Effector CD8-positive, alpha-beta T cell (primary cell): ENCODE measurements around the gene THSD4.

Experiments
- DNase-seq: peaks from one replicate; lab custom pipeline; 2025; lab: John Stamatoyannopoulos, UW

Gene THSD4

DNA sequence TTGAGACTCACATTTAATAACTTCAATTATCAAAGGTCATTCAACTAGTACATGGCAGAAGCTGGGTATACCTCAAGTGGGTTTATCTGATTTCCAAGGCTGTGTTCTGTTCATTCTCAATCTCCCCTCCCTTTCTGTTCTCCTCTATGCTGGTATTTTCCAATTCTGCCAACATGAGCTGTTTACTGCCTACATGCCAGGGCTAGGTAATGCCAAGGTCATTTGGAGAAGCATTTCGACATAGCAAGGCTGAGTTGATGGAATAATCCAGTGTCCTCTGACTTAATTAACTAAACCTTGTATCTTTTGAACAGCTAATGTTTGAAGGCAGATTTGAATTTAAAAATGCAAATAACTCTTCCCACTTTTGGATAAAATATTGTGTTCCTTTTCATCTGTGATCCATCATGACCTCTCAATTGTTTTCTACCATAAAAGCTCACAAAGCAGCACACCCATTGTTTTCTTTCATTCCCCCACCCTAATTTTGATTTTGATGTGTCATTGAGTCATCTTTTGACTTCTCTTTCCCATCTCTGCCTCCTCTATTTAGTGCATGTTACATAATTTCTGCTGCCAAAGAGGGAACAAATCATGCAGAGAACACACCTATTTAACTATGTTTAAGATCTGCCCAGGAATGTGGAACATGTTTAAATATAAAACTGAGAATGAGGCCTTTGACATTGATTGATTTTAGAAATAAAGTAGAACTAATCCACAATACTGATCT is 386.2 kb downstream of the THSD4 start:
- DNase-seq = no peak

DNA sequence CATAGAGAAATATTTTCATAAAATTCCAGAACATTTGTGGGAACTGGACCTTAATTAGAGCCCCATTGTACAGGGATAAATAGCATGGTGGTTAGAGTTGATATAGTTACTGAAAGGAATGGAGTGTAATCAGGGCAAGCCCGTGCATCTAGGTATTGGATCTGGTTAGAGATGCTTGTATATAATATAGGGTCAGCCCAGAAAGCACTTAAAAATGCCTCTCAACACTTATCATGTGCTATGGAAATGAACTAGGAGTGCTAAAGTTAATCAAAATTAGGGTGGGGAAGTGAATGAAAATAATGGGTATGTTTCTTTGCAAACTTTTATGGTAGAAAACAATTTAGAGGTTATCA is 386.8 kb downstream of the THSD4 start:
- no peak for DNase-seq

DNA sequence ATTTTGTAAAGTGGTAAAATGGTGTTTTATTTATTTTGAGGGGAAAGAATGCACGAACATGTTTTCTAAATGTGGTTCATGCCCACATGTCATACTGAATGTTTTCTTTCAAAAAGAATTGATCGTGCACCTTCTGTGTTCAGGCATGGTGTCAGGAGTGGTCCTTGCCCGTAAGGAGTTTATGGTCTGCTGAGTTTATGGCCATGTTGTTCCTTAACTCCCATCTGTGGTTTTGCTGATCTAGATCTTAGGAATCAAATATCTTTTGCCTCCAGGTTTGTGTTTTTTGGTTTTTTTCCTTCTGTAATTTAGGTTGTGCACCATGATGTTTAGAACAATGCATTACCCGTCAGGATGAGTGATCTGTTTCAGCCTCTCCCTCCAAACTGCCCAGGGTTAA is 390.7 kb downstream of the THSD4 start:
- DNase-seq = no peak

GRCh38 chr15:71506946-71507345 is 391.7 kb downstream of the THSD4 start:
- no peak for DNase-seq

DNA sequence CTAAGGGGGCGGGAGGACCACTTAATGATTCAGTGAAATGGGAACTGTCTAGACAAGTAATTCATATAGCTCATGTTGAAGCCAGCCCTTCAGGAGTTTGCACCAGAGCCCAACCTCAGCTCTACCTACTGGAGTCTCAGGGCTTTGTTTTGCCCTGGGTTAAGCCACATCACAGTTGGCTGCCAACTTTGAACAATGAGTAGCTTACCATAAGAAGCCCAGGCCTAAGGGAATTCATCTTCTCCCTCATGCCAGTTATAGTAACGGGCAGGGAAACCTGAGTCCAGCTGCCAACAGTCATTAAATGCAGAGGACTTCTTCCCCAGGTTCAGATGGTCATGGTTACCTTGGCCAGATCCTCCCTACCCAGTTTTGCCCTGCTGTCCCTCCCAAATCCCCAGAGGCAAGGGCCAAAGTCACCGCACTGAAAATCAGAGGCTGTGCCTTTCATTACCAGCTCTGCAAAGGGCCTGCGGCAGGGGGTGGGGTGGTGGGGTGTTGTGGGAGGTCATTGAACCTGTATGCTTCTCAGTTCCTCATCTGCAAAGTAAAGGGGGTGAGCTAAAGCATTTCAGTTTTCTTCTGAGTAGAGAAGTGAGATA is 392.9 kb downstream of the THSD4 start:
- no peak for DNase-seq

DNA sequence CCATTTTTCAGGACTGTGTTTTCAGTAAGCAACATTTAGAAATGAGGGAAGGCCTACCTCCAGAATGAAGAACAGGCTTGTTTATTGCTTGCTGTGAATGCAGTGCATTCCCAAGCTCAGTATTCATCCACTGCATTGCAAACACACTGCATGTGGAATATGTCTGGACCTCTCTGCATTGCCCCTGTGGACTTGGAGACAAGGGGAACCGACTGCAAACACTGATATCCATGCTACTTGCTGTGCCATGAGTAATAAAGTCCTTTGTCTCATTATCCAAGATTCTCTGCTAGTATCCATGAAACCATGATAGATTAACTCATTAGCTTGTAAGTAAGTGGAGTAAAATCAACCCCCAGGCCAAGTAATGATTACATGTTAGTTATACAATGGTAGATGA is 393.9 kb downstream of the THSD4 start:
- no peak for DNase-seq

- DNase-seq = no peak
Measured at GRCh38 chr15:71510763-71511162, 395.5 kb downstream of the THSD4 start.

GRCh38 chr15:71511796-71512681 is 396.8 kb downstream of the THSD4 start:
- no peak for DNase-seq

DNA sequence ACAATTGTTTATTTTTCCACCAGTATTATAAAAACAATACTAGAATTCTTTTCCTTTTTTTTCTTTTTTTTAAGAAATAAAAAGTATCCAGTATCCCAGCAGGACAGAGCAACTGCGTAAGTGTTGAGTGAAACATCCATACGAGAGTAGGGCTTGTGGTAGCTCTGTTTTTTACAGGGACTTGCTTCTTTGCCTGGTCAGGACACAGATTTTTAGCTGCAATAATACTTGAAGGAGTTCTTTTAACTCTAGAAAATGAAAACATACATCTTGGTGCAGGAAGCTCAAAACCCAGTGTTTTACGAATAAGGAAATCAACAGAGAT is 397.4 kb downstream of the THSD4 start:
- no peak for DNase-seq

DNA sequence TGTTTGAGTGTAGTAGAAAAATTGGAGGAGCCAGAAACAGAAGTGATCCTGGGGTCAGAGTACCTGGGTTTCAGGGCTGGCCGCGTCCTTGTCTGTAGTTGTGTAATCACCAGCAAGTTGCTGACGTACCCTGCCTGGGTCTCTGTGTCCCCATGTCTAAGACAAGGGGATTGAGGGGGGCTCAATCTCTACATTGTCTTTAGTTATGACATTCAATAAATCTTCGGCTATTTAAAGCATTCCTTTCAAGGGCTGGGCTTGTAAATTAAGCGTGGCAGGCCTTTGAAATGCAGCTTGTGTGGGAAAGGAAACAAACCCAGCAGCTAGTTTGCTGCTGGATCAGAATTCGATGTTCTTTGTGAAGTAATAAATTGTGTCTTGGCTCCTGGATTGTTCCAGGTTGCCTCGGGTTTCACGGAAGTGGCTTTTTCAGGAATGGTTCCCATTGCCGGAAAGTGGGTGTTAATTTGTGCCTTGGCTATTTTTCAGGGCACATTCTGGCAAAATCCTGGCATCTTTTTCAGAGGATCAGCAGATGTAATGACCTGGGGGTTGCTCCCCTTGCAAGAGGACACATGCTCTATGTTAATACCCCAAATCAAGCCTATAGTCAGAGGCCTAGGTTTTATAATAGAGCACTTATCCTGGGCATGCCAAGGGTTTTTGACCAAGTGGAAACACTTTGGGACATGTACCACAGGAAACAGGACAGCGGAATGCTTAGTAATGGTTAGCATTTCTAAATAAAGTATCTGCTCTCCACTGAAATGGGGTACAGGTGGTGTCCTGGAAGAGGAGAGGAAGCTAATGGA is 400.3 kb downstream of the THSD4 start:
- DNase-seq = no peak

- DNase-seq = no peak
Measured at GRCh38 chr15:71517751-71518150, 402.5 kb downstream of the THSD4 start.

DNA sequence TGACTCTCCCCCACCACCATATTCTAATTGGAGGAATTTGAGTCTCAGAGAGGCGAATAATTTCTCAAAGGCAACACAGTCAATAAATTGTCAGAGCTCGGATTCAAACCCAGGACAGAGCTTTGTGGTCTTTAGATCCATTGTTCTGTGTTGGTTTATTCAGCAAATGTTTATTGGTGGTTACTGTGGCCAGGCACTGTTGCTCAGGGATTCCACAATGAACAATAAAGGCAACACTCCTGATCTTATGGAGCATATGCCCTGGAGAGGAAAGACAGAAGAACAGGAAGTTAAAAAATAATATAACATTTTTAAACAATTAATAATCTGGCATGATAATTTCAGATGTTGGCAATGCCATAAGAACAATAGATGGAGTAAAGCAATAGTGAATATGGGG is 403.4 kb downstream of the THSD4 start:
- DNase-seq = no peak

DNA sequence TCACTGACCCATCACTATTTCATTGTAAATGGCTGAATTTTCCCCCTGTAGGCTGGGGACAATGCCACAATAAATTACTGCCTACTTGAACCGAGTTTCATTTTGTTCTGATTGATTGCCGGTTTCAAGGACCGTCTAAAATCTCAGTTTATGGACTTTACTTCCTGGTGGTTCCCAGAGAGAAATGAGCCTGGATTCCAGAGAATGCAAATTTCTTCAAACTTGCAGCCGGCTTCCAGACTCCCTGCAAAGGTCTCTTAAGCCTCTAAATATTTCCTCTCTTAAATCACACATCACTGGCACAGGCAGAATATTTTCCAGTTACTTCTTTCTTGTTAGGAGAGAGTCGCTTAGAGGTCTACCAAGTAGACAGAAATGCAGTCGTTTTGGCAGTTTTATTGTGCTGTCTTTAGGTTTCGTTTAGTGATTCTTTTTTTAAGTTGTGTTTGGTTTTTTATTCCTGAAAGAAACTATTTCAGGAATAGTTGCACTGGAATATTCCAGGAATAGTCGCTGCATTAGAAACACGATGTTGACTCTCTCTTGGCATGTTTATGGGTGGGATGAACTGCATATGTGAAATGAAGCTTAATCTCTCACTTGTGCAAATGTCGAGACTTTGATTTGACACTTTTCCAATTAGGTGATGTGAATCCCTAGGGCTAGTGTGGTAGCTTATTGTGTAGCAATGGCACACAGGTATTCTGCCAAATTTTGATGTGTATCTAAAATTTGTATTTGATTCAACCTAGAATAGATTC is 411.0 kb downstream of the THSD4 start:
- no peak for DNase-seq

GRCh38 chr15:71529361-71529760 is 414.1 kb downstream of the THSD4 start:
- DNase-seq = no peak

GRCh38 chr15:71530116-71530515 is 414.8 kb downstream of the THSD4 start:
- DNase-seq = no peak

DNA sequence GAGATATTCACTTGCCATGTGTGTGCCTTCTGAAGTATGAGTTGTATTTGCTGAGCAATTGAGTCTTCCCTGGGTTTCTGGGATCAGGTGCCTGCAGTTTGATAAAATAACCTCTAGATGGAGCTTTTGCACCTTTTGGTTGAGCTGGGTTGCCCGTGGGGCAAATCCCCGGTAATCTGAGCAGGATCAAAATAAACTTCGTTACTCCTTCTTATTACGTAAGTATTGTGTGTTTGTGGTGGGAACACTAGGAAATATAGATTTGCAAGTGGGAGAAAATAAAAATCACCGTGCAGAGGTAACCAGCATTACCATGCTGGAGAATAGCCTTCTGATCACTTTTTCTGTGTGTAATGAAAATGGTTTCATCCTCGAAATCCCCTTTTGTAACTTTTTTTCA is 417.7 kb downstream of the THSD4 start:
- DNase-seq = no peak

- DNase-seq = no peak
Measured at GRCh38 chr15:71538181-71538580, 422.9 kb downstream of the THSD4 start.

GRCh38 chr15:71541746-71542145 is 426.5 kb downstream of the THSD4 start:
- DNase-seq = no peak

DNA sequence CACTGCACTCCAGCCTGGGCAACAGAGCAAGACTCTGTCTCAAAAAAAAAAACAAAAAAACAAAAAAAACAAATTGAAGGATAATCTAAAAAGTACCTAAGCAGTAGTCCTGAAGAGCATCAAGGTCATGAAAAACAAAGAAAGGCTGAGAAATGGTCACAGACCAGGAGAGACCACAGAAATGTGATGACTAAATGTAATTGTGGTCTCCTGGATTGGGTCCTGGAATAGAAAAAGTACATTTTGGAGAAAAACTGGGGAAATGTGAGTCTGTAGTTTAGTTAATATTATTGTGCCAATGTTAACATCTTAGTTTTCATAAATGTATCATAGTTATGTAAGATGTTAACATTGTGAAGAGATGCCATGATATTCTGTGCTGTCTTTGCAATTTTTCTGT is 427.6 kb downstream of the THSD4 start:
- DNase-seq = no peak

- no peak for DNase-seq
Measured at GRCh38 chr15:71543413-71543812, 428.1 kb downstream of the THSD4 start.

DNA sequence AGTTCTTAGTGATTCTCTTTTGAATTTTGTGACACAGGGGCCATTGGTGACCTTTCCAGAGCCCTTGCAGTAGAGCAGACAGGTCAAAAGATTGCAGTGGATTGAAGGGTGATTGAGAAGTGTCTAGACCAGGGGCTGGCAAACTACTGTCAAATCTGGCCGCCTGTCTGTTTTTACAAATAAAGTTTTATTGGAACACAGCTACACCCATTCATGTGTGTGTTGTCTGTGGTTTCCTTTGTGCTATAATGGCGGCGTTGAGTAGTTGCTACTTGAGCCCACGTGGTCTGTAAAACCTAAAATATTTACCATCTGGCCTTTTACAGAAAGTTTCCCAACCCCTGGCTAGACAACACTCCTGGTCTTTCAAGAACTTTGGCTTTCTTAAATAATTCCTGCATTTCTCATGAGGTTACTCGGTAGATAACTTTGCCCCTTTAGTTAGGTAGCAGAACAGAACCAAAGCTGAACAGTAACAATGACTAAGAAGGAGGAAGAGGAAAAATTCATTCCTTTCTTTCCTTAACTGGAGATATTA is 430.0 kb downstream of the THSD4 start:
- no peak for DNase-seq
